Astrocyte (in vitro differentiated cells and primary cell): Measurements from ENCODE around the gene LCK.

ENCODE experiments used
- CTCF ChIP-seq: IDR thresholded peaks from 2 replicates; pipeline ENCODE4 v1.5.1; 2011; ENCODE audit warnings: low read depth, mild to moderate bottlenecking, inconsistent platforms, low read length, moderate library complexity; ENCODE audit not compliant: insufficient read depth
- EZH2 ChIP-seq: IDR thresholded peaks from 2 replicates; pipeline ENCODE4 v1.6.1; 2012; ENCODE audit warnings: mild to moderate bottlenecking, low read length, inconsistent platforms; ENCODE audit not compliant: insufficient read depth

GRCh38 chr1:32247452-32247851 is 3.6 kb upstream of the LCK start:
- TF ChIP-seq CTCF (no peak), EZH2 (no peak)
